Measurements from ENCODE around the gene ANKHD1. TPM values are rescaled to one million over a fixed set of nuclear protein-coding genes. Genes with fewer than 3 reads are reported as not detected.
A peak's percentile ranks its signal among the peaks of the same experiment; 100 is the strongest.

The ANKHD1 gene
- total and polyA plus RNA-seq, 11 donors = 41.4 to 78.8 (median 58.1) TPM

GRCh38 chr5:140399979-140400729, 1.5 kb upstream of the ANKHD1 start:
- ATAC-seq = no peak
- DNase-seq = no peak
- Histone ChIP-seq H3K4me3 (peak overlapping the region; percentile 62 to 100 (median 91)), H3K36me3 (no peaks in the 10 kb centered on the region), H3K27me3 (no peaks in the 10 kb centered on the region), H3K27ac (peak overlapping the region; percentile 70 to 97 (median 93)), H3K4me1 (peaks cover 12 to 32% (median 28%) of the 10 kb centered on the region in 12 donors), H3K9me3 (no peaks in the 10 kb centered on the region)
- 42 to 55% (median 49%) methylated on average over 25 of the region's 25 CpGs for WGBS, 4 donors
- no peak for TF ChIP-seq POLR2A (IDR thresholded peaks at IDR 0.05)
- intact Hi-C loops (cut with DNase I) = loop anchor here in 5 of 10 donors (5.0 to 10.0 kb wide), 4 partner anchors 235 to 265 kb away; partner anchors contain the start of genes TMCO6 (in 2 of the 5), WDR55 (in 2 of the 5), CD14 (in 1 of the 5) and IK (in 1 of the 5)

DNA sequence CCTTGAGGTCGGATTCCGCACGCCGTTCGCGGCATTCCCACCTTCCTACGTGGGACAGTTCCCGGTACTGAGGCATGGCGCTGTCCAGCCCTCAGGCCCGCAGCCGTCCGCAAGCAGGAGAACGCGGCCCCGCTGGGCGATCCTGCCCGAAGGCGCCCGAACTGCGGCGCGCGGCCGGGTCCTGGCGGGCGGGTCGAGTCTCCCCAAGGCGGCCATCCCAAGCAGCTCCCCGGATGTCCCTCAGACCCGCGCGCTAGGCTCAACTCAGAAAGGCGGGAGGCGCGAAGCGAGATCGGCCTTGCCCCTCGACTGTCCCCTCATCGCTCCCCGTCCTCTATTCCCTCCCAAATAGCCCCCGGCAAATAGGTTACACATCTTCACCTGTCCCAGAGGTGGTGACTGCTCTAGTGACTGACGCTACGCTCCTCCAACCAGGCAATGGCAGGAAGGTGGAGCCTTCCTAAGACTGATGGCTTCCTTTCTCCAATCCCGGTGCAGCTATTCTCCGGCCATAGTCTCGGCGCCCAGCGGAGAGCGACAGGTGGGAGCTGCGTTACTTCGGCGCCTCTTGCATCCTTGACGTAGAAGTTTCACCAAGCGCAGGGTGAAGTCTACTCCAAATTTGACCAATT, 787 bp upstream of the ANKHD1 start:
- H3K9me3 ChIP-seq = no peaks in the 10 kb centered on the region
- WGBS, 4 donors = 0 to 1% (median 0%) methylated on average over 40 to 54 of the region's 54 CpGs
- H3K4me1 ChIP-seq = peaks cover 12 to 37% (median 30%) of the 10 kb centered on the region in 12 donors
- no peak for TF ChIP-seq CTCF (IDR thresholded peaks at IDR 0.05)
- TF ChIP-seq POLR2A (IDR thresholded peaks at IDR 0.05) = peak in 1 of 2 donors; percentile 69
- intact Hi-C loops (cut with DNase I) = loop anchor here in 5 of 10 donors (5.0 to 10.0 kb wide), 4 partner anchors 234 to 264 kb away; partner anchors contain the start of genes TMCO6 (in 2 of the 5), WDR55 (in 2 of the 5), CD14 (in 1 of the 5) and IK (in 1 of the 5)
- H3K4me3 ChIP-seq = peak overlapping the region; percentile 62 to 100 (median 91)
- ATAC-seq (peak; percentile 86 to 90 (median 88)), DNase-seq (peak; percentile 91 to 95 (median 94))
- peak overlapping the region; percentile 70 to 97 (median 93) for H3K27ac ChIP-seq
- no peaks in the 10 kb centered on the region for H3K27me3 ChIP-seq
- H3K36me3 ChIP-seq = peaks cover 0 to 6% (median 0%) of the 10 kb centered on the region in 9 donors

DNA sequence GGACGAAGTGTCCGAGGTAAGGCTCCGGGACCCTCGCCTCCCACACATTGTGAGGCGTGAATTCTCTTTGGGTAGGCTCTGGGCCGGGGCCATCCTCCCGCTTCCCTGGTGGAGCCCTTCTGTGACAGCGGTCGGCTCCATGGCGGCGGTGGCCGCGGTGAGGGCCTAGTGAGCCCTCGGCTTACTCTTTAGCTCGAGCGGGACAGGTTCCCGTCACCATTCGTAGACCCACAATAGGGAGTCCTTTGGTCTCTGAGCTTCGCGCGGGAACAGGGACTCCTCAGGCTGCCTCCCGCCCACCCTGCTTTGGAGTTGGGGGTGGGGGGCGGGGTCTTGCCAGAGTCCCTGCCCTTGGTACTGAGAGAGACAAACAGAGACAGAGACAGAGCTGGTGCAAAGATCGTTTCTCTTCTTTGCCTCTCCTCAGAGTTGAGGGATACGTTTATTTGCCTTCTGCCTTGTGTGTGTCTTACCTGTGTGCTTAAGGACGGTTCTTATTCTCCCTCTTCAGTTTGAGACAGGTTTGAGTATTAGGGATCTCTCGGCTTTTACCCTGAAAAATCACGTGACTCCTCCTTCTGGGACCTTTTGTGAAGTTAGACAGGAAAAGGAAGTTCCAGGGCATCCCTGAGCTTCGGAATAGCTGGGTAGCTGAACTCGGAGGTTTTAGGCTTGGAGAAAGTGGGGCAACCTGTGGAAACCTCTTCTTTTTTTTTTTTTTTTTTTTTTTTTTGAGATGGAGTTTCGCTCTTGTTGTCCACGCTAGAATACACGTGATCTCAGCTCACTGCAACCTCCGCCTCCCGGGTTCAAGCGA, 833 bp downstream of the ANKHD1 start:
- Histone ChIP-seq H3K36me3 (peaks cover 0 to 14% (median 0%) of the 10 kb centered on the region in 9 donors), H3K27me3 (no peaks in the 10 kb centered on the region), H3K4me1 (peaks cover 12 to 48% (median 30%) of the 10 kb centered on the region in 12 donors), H3K27ac (peak overlapping the region; percentile 80 to 98 (median 95)), H3K9me3 (no peaks in the 10 kb centered on the region), H3K4me3 (peak overlapping the region; percentile 68 to 100 (median 94))
- DNase-seq (peak in 3 of 5 donors; percentile 25 to 49 (median 36)), ATAC-seq (peak in 2 of 4 donors; percentile 0 to 6)
- no peak for TF ChIP-seq CTCF (IDR thresholded peaks at IDR 0.05)
- TF ChIP-seq POLR2A (IDR thresholded peaks at IDR 0.05) = no peak
- intact Hi-C loops (cut with DNase I) = loop anchor here in 5 of 10 donors (5.0 to 10.0 kb wide), 4 partner anchors 232 to 262 kb away; partner anchors contain the start of genes TMCO6 (in 2 of the 5), WDR55 (in 2 of the 5), CD14 (in 1 of the 5) and IK (in 1 of the 5)
- 3 to 5% (median 4%) methylated on average over 20 to 36 of the region's 36 CpGs for WGBS, 4 donors

GRCh38 chr5:140403613-140404012, 2.0 kb downstream of the ANKHD1 start:
- Histone ChIP-seq H3K36me3 (peaks cover 0 to 14% (median 0%) of the 10 kb centered on the region in 9 donors), H3K27me3 (no peaks in the 10 kb centered on the region), H3K4me1 (peaks cover 12 to 56% (median 32%) of the 10 kb centered on the region in 12 donors), H3K4me3 (peak overlapping the region in 9 of 12 donors; percentile 68 to 100 (median 95)), H3K9me3 (no peaks in the 10 kb centered on the region), H3K27ac (no peak overlapping the region)
- TF ChIP-seq CTCF (IDR thresholded peaks at IDR 0.05) = no peak
- TF ChIP-seq POLR2A (IDR thresholded peaks at IDR 0.05) = no peak
- ATAC-seq (no peak), DNase-seq (no peak)
- intact Hi-C loops (cut with DNase I) = loop anchor here in 5 of 10 donors (5.0 to 10.0 kb wide), 4 partner anchors 231 to 261 kb away; partner anchors contain the start of genes TMCO6 (in 2 of the 5), WDR55 (in 2 of the 5), CD14 (in 1 of the 5) and IK (in 1 of the 5)
- WGBS, 4 donors = 56 to 63% (median 61%) methylated on average over 5 of the region's 5 CpGs

Data from heart left ventricle (tissue), 16 donors.